H9 (cell line): ENCODE measurements around the gene CHST8. TPM values are rescaled to one million over a fixed set of nuclear protein-coding genes. Genes with fewer than 3 reads are reported as not detected.

ENCODE experiments used
- DNase-seq: peaks from one replicate; pipeline ENCODE4 v3.0.0-alpha.2; 2017
- H2AFZ ChIP-seq: one replicate; pipeline ENCODE4 v1.6.1; 2013; ENCODE audit warnings: mild to moderate bottlenecking, low read length, control low read depth, moderate library complexity
- H2AK5ac ChIP-seq: 2 replicates; pipeline ENCODE4 v1.6.1; 2013; ENCODE audit warnings: low read length, control low read depth, mixed read lengths; ENCODE audit not compliant: insufficient read length
- H2BK120ac ChIP-seq: one replicate; pipeline ENCODE4 v1.6.1; 2013; ENCODE audit warnings: low read depth, mild to moderate bottlenecking, low read length, control low read depth, inconsistent platforms; ENCODE audit not compliant: poor library complexity, severe bottlenecking
- H2BK12ac ChIP-seq: 2 replicates; pipeline ENCODE4 v1.6.1; 2013; ENCODE audit warnings: low read length, control low read depth, mixed read lengths, low read depth; ENCODE audit not compliant: insufficient read length
- H2BK15ac ChIP-seq: 2 replicates; pipeline ENCODE4 v1.6.1; 2013; ENCODE audit warnings: low read depth, low read length, control low read depth
- H2BK20ac ChIP-seq: one replicate; pipeline ENCODE4 v1.6.1; 2013; ENCODE audit warnings: low read depth, mild to moderate bottlenecking, low read length, control low read depth, inconsistent platforms; ENCODE audit not compliant: poor library complexity, severe bottlenecking
- H2BK5ac ChIP-seq: 2 replicates; pipeline ENCODE4 v1.6.1; 2013; ENCODE audit warnings: low read length, control low read depth, mixed read lengths; ENCODE audit not compliant: insufficient read length
- H3K14ac ChIP-seq: 2 replicates; pipeline ENCODE4 v1.6.1; 2013; ENCODE audit warnings: low read length, control low read depth; ENCODE audit not compliant: insufficient read depth
- H3K18ac ChIP-seq: 2 replicates; pipeline ENCODE4 v1.6.1; 2013; ENCODE audit warnings: low read depth, mild to moderate bottlenecking, mixed read lengths, low read length, control low read depth; ENCODE audit not compliant: insufficient read length
- H3K23ac ChIP-seq: 2 replicates; pipeline ENCODE4 v1.6.1; 2013; ENCODE audit warnings: low read length, control low read depth, mixed read lengths, low read depth; ENCODE audit not compliant: insufficient read length
- H3K23me2 ChIP-seq: 2 replicates; pipeline ENCODE4 v1.6.1; 2013; ENCODE audit warnings: low read depth, mild to moderate bottlenecking, mixed read lengths, low read length, control low read depth; ENCODE audit not compliant: insufficient read length, poor library complexity, severe bottlenecking
- H3K27ac ChIP-seq: 2 replicates; pipeline ENCODE4 v1.5.1; 2013; ENCODE audit warnings: low read length, control low read depth, mixed read lengths, low read depth; ENCODE audit not compliant: insufficient read length
- H3K27me3 ChIP-seq: 2 replicates; pipeline ENCODE4 v1.6.1; 2013; ENCODE audit warnings: low read length, control low read depth, inconsistent platforms; ENCODE audit not compliant: insufficient read depth
- H3K4ac ChIP-seq: 2 replicates; pipeline ENCODE4 v1.6.1; 2013; ENCODE audit warnings: low read depth, mild to moderate bottlenecking, control low read depth, inconsistent platforms, low read length, moderate library complexity
- H3K4me1 ChIP-seq: 2 replicates; pipeline ENCODE4 v1.6.1; 2013; ENCODE audit warnings: low read length, control low read depth, inconsistent platforms; ENCODE audit not compliant: insufficient read depth
- H3K4me2 ChIP-seq: 2 replicates; pipeline ENCODE4 v1.6.1; 2013; ENCODE audit warnings: low read length, control low read depth, mixed read lengths; ENCODE audit not compliant: insufficient read length, insufficient read depth
- H3K56ac ChIP-seq: 2 replicates; pipeline ENCODE4 v1.6.1; 2013; ENCODE audit warnings: low read depth, mild to moderate bottlenecking, mixed read lengths, low read length, control low read depth; ENCODE audit not compliant: insufficient read length
- H3K79me1 ChIP-seq: 2 replicates; pipeline ENCODE4 v1.6.1; 2013; ENCODE audit warnings: low read depth, mild to moderate bottlenecking, moderate library complexity, low read length, control low read depth, inconsistent platforms; ENCODE audit not compliant: insufficient read depth, poor library complexity, severe bottlenecking
- H3K79me2 ChIP-seq: 2 replicates; pipeline ENCODE4 v1.6.1; 2013; ENCODE audit warnings: low read length, control low read depth, inconsistent platforms; ENCODE audit not compliant: insufficient read depth
- H3K9ac ChIP-seq: 2 replicates; pipeline ENCODE4 v1.6.1; 2013; ENCODE audit warnings: low read length, control low read depth, mixed read lengths; ENCODE audit not compliant: insufficient read length; ENCODE audit errors: extremely low read depth
- H3K9me3 ChIP-seq: one replicate; pipeline ENCODE4 v1.6.1; 2013; ENCODE audit warnings: low read depth, low read length, inconsistent platforms; ENCODE audit not compliant: control insufficient read depth
- H3T11ph ChIP-seq: one replicate; pipeline ENCODE4 v1.6.1; 2013; ENCODE audit warnings: mild to moderate bottlenecking, low read length, control low read depth, inconsistent platforms
- H4K20me1 ChIP-seq: one replicate; pipeline ENCODE4 v1.6.1; 2013; ENCODE audit not compliant: control insufficient read depth, insufficient read length, insufficient read depth
- H4K5ac ChIP-seq: 2 replicates; pipeline ENCODE4 v1.6.1; 2013; ENCODE audit warnings: low read depth, mild to moderate bottlenecking, mixed read lengths, low read length, control low read depth; ENCODE audit not compliant: insufficient read length
- H4K8ac ChIP-seq: replicated peaks from 2 replicates; pipeline ENCODE4 v1.6.1; 2013; ENCODE audit warnings: low read length, control low read depth, mixed read lengths, low read depth; ENCODE audit not compliant: insufficient read length
- H4K91ac ChIP-seq: 2 replicates; pipeline ENCODE4 v1.6.1; 2013; ENCODE audit warnings: low read depth, mild to moderate bottlenecking, moderate library complexity, mixed read lengths, low read length, control low read depth; ENCODE audit not compliant: insufficient read length
- H3K27ac Mint-ChIP-seq, 3 experiments: 2 replicates in 2 of 3; 3 replicates in 1 of 3; pipeline ENCODE4 v1.8.0; 2020 to 2021; ENCODE audit warnings: mixed read lengths in 3 of 3, mild to moderate bottlenecking in 1 of 3, moderate library complexity in 1 of 3
- H3K27me3 Mint-ChIP-seq: 2 replicates; pipeline ENCODE4 v1.8.0; 2021; ENCODE audit warnings: low read depth, mild to moderate bottlenecking, moderate library complexity, mixed read lengths
- H3K36me3 Mint-ChIP-seq, 3 experiments: 2 replicates in 2 of 3; 3 replicates in 1 of 3; pipeline ENCODE4 v1.8.0; 2020 to 2021; ENCODE audit warnings: low read depth in 3 of 3, mixed read lengths in 3 of 3; ENCODE audit not compliant: insufficient read depth in 1 of 3
- H3K4me1 Mint-ChIP-seq, 2 experiments: 2 replicates each; pipeline ENCODE4 v1.8.0; 2020; ENCODE audit warnings: mixed read lengths in 2 of 2
- H3K4me3 Mint-ChIP-seq, 2 experiments: 2 replicates in 1 of 2; 3 replicates in 1 of 2; pipeline ENCODE4 v1.8.0; 2020 to 2021; ENCODE audit warnings: mild to moderate bottlenecking in 2 of 2, mixed read lengths in 2 of 2, moderate library complexity in 1 of 2
- H3K9me3 Mint-ChIP-seq, 2 experiments: 2 replicates in 1 of 2; 3 replicates in 1 of 2; pipeline ENCODE4 v1.8.0; 2020; ENCODE audit warnings: mild to moderate bottlenecking in 2 of 2, mixed read lengths in 2 of 2, moderate library complexity in 1 of 2
- WGBS: extraction: QIAGEN DNeasy Blood & Tissue Kit; methylation state at CpG from one replicate; pipeline ENCODE4 v1.1.7; 2013; ENCODE audit warnings: missing lambda C conversion rate, low lambda C conversion rate, mixed read lengths; ENCODE audit not compliant: insufficient read length; ENCODE audit errors: extremely low coverage; 5-methylcytosine and 5-hydroxymethylcytosine counted together
- total RNA-seq: library from RNA; stranded (reverse); gene quantifications from 2 replicates; pipeline ENCODE4 v1.2.1, GENCODE V29; 2021
- TF ChIP-seq, protein P1 (sequence below): fragments of 200-600 bp; sonication (generic); conservative IDR thresholded peaks from 3 replicates; pipeline ENCODE4 v1.8.0; 2021; ENCODE audit warnings: antibody characterized with exemption, mild to moderate bottlenecking

Gene CHST8
- total RNA-seq, 1 experiment from 2014 or later: 5.1 TPM

DNA sequence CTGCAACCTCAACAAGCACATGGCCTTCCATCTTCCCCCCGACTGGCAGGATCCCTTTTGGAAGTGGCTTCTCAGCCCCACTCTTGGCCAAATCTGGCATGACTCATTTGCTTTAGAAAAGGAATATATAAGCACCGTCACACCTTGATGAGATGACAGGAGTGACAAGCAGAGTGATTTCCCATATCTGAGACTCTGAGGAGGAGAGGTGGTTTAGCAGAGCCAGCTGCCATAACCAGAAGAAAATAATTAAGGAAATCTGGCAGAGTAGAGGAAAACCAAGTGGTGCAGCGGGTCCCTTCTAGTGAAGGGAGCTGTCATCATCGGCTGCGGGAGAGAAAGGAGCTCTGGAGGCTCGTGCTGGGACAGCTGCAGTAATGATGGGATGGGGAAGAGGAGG is 147.5 kb downstream of the CHST8 start:
- no peaks in the 10 kb centered on the region for H3K9me3 ChIP-seq
- DNase-seq: no peak
- H3K4me2 ChIP-seq: no peak overlapping the region
- WGBS: no CpG with 5 or more reads among the region's 6 CpGs
- H3K9ac ChIP-seq: no peak overlapping the region
- H2BK5ac ChIP-seq: no peak overlapping the region
- H3K4me1 ChIP-seq: no peaks in the 10 kb centered on the region
- H3K14ac ChIP-seq: no peak overlapping the region
- H2AK5ac ChIP-seq: no peak overlapping the region
- no peaks in the 10 kb centered on the region for H3K23me2 ChIP-seq
- TF ChIP-seq, protein P1, sequence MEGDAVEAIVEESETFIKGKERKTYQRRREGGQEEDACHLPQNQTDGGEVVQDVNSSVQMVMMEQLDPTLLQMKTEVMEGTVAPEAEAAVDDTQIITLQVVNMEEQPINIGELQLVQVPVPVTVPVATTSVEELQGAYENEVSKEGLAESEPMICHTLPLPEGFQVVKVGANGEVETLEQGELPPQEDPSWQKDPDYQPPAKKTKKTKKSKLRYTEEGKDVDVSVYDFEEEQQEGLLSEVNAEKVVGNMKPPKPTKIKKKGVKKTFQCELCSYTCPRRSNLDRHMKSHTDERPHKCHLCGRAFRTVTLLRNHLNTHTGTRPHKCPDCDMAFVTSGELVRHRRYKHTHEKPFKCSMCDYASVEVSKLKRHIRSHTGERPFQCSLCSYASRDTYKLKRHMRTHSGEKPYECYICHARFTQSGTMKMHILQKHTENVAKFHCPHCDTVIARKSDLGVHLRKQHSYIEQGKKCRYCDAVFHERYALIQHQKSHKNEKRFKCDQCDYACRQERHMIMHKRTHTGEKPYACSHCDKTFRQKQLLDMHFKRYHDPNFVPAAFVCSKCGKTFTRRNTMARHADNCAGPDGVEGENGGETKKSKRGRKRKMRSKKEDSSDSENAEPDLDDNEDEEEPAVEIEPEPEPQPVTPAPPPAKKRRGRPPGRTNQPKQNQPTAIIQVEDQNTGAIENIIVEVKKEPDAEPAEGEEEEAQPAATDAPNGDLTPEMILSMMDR: no peak
- H2BK12ac ChIP-seq: no peak overlapping the region
- no peak overlapping the region for H3K4ac ChIP-seq
- Mint-ChIP-seq H3K27me3 (peaks cover 6% of the 10 kb centered on the region), H3K9me3 (no peaks in the 10 kb centered on the region; a peak in 1 of 5 replicates), H3K36me3 (peaks cover 0 to 8% (median 0%) of the 10 kb centered on the region in 3 experiments; a peak in 3 of 7 replicates), H3K4me3 (no peak overlapping the region), H3K4me1 (0 out of 4 replicates have a peak, but pooled peaks cover 0 to under 1% of the 10 kb centered on the region in 2 experiments), H3K27ac (no peak overlapping the region; a peak in 1 of 7 replicates)
- no peak overlapping the region for H3T11ph ChIP-seq
- no peaks in the 10 kb centered on the region for H4K20me1 ChIP-seq
- no peaks in the 10 kb centered on the region for H3K79me2 ChIP-seq
- no peak overlapping the region for H3K56ac ChIP-seq
- H4K91ac ChIP-seq: no peak overlapping the region
- no peak overlapping the region for H2BK120ac ChIP-seq
- H2BK20ac ChIP-seq: no peak overlapping the region
- H3K27me3 ChIP-seq: no peaks in the 10 kb centered on the region
- no peaks in the 10 kb centered on the region for H3K79me1 ChIP-seq
- H4K8ac ChIP-seq: no peak overlapping the region
- no peak overlapping the region for H3K23ac ChIP-seq
- no peak overlapping the region for H4K5ac ChIP-seq
- no peak overlapping the region for H3K18ac ChIP-seq
- no peak overlapping the region for H2AFZ ChIP-seq
- no peak overlapping the region for H2BK15ac ChIP-seq
- H3K27ac ChIP-seq: no peak overlapping the region
